Kidney (tissue), 14 donors: ENCODE data around the gene RNF157. TPM values are rescaled to one million over a fixed set of nuclear protein-coding genes. Genes with fewer than 3 reads are reported as not detected.

ENCODE experiments used
- DNase-seq, 5 donors: peaks; one replicate each; pipeline ENCODE4 v3.0.0-alpha.2; 2013 to 2020
- FAIRE-seq: peaks from 2 replicates; lab custom pipeline; 2012; peaks lifted over from hg19 to GRCh38; lab: Jason Lieb, UNC
- H3K27ac ChIP-seq, 2 donors: one replicate each; pipeline ENCODE4 v1.7.0; 2013; ENCODE audit warnings: low read depth in 2 of 2, low read length in 2 of 2, inconsistent platforms in 1 of 2
- H3K27me3 ChIP-seq: one replicate; pipeline ENCODE4 v1.7.1; 2013; ENCODE audit warnings: low read length, inconsistent platforms; ENCODE audit not compliant: control insufficient read depth, insufficient read depth
- H3K36me3 ChIP-seq, 3 donors: one replicate each; pipeline versions ENCODE4 v1.7.0 to v1.7.1; 2013; ENCODE audit warnings: low read length in 3 of 3, control low read depth in 1 of 3, inconsistent platforms in 1 of 3; ENCODE audit not compliant: insufficient read depth in 3 of 3, control insufficient read depth in 2 of 3
- H3K4me1 ChIP-seq, 3 donors: one replicate each; pipeline versions ENCODE4 v1.7.0 to v1.7.1; 2013; ENCODE audit warnings: low read length in 3 of 3, inconsistent platforms in 1 of 3, low read depth in 1 of 3; ENCODE audit not compliant: control insufficient read depth in 2 of 3, insufficient read depth in 2 of 3
- H3K4me3 ChIP-seq, 3 donors: one replicate each; pipeline versions ENCODE4 v1.7.0 to v1.8.1; 2013; ENCODE audit warnings: low read length in 3 of 3, control low read depth in 1 of 3, inconsistent platforms in 1 of 3
- H3K9ac ChIP-seq, 3 donors: one replicate each; pipeline versions ENCODE4 v1.7.0 to v1.7.1; 2013; ENCODE audit warnings: low read length in 3 of 3, control low read depth in 1 of 3, inconsistent platforms in 1 of 3
- H3K9me3 ChIP-seq, 3 donors: one replicate each; pipeline versions ENCODE4 v1.7.0 to v1.7.1; 2013; ENCODE audit warnings: low read length in 3 of 3, control low read depth in 1 of 3, inconsistent platforms in 1 of 3; ENCODE audit not compliant: control insufficient read depth in 2 of 3, insufficient read depth in 1 of 3
- CTCF ChIP-seq: IDR thresholded peaks from 3 replicates; pipeline ENCODE4 v1.5.1; 2012; ENCODE audit warnings: mild to moderate bottlenecking, moderate library complexity, borderline replicate concordance; ENCODE audit not compliant: insufficient read depth; ENCODE audit errors: extremely low read depth
- intact Hi-C: fragments of 100-400 bp; cut with DNase I; formaldehyde crosslinking; loops from one replicate; pipeline ENCODE4 v1.11.1; 2022
- polyA plus RNA-seq: library from polyadenylated mRNA; stranded (reverse); fragments of 350-450 nt; fragmentation: Illumina TruSeq; extraction: RNeasy Lipid Tissue Mini Kit (QIAGEN cat#74804); gene quantifications from one replicate; pipeline ENCODE4 v1.2.3, GENCODE V29; 2014; ENCODE audit warnings: low read depth, low replicate concordance; ENCODE audit not compliant: insufficient read depth
- total RNA-seq: library from RNA; stranded (reverse); fragmentation: NEBNext Ultra II Directional; extraction: Animal tissue kit (Norgen Biotek cat#: 25700); gene quantifications from one replicate; pipeline ENCODE4 v1.2.1, GENCODE V29; 2021
- donor health status: control.
- donor health status: control.
- donor health status: control.
- donor health status: control.
- donor health status: control.
- donor health status: DM: yes; HTN: yes; CAD: no.
- donor health status: Normal renal cell carcinoma (clear cell type).

The RNF157 gene
- total and polyA plus RNA-seq, 2 donors from 2014 or later, result 4.8 to 12.4 TPM

GRCh38 chr17:76140661-76141211 lies 99.6 kb downstream of the RNF157 start:
- no peak for TF ChIP-seq CTCF
- DNase-seq (peak in 1 of 5 donors; percentile 27), FAIRE-seq (no peak)
- Histone ChIP-seq H3K36me3 (no peaks in the 10 kb centered on the region), H3K27ac (no peak overlapping the region), H3K9ac (no peak overlapping the region), H3K4me3 (peak overlapping the region in 2 of 3 donors; percentile 24 to 52), H3K9me3 (no peaks in the 10 kb centered on the region), H3K27me3 (peaks cover 7% of the 10 kb centered on the region), H3K4me1 (peaks cover 3 to 20% (median 10%) of the 10 kb centered on the region in 3 donors)
- intact Hi-C loops, result no loop called here

GRCh38 chr17:76139801-76140660 lies 100.3 kb downstream of the RNF157 start:
- intact Hi-C loops, result no loop called here

GRCh38 chr17:76138896-76139752 lies 101.2 kb downstream of the RNF157 start:
- TF ChIP-seq CTCF, result no peak
- no peak for FAIRE-seq
- no peak overlapping the region for H3K27ac ChIP-seq
- peaks cover 3 to 18% (median 10%) of the 10 kb centered on the region in 3 donors for H3K4me1 ChIP-seq
- H3K36me3 ChIP-seq, result no peaks in the 10 kb centered on the region
- intact Hi-C loops, result no loop called here
- DNase-seq, result peak in 2 of 5 donors; percentile 68 to 74
- no peaks in the 10 kb centered on the region for H3K9me3 ChIP-seq
- H3K4me3 ChIP-seq, result peak overlapping the region in 2 of 3 donors; percentile 25 to 51
- H3K27me3 ChIP-seq, result peaks cover 7% of the 10 kb centered on the region
- no peak overlapping the region for H3K9ac ChIP-seq

More at GRCh38 chr17:76139801-76140660, 100.3 kb downstream of the RNF157 start:
- Histone ChIP-seq H3K9ac (no peak overlapping the region), H3K36me3 (no peaks in the 10 kb centered on the region), H3K9me3 (no peaks in the 10 kb centered on the region), H3K4me1 (peaks cover 3 to 18% (median 10%) of the 10 kb centered on the region in 3 donors), H3K27ac (no peak overlapping the region), H3K4me3 (peak overlapping the region in 2 of 3 donors; percentile 25 to 51), H3K27me3 (peaks cover 7% of the 10 kb centered on the region)
- FAIRE-seq, result no peak
- TF ChIP-seq CTCF, result no peak
- peak; percentile 76 to 86 (median 81) for DNase-seq
